ENCODE measurements around the gene BIN1.

- TF ChIP-seq STAT6 (CRISPR knock-in tag; conservative IDR thresholded peaks at IDR 0.05; ENCODE audit: low read depth) (no peak), TCF7 (CRISPR knock-in tag; IDR thresholded peaks at IDR 0.05; ENCODE audit: low read depth) (no peak), CTCF (IDR thresholded peaks at IDR 0.05) (no peak), NR3C1 (CRISPR knock-in tag; conservative IDR thresholded peaks at IDR 0.05; ENCODE audit: low read depth) (no peak), GABPB1 (CRISPR knock-in tag; IDR thresholded peaks at IDR 0.05) (no peak), ATF2 (CRISPR knock-in tag; IDR thresholded peaks at IDR 0.05; ENCODE audit: borderline replicate concordance, low read depth) (no peak), NR2C2 (CRISPR knock-in tag; IDR thresholded peaks at IDR 0.05) (no peak), EMX1 (CRISPR knock-in tag; IDR thresholded peaks at IDR 0.05) (no peak), ATF3 (CRISPR knock-in tag; conservative IDR thresholded peaks at IDR 0.05) (no peak), PRDM15 (CRISPR knock-in tag; IDR thresholded peaks at IDR 0.05) (no peak), ZBTB43 (CRISPR knock-in tag; IDR thresholded peaks at IDR 0.05) (no peak)
- TF ChIP-seq, protein P1, sequence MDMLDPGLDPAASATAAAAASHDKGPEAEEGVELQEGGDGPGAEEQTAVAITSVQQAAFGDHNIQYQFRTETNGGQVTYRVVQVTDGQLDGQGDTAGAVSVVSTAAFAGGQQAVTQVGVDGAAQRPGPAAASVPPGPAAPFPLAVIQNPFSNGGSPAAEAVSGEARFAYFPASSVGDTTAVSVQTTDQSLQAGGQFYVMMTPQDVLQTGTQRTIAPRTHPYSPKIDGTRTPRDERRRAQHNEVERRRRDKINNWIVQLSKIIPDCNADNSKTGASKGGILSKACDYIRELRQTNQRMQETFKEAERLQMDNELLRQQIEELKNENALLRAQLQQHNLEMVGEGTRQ (CRISPR knock-in tag; IDR thresholded peaks at IDR 0.05) = no peak
Observed at GRCh38 chr2:127146820-127147502, 40.0 kb upstream of the BIN1 start.
